HepG2 (cell line): ENCODE data around the gene IPPK. TPM values are rescaled to one million over a fixed set of nuclear protein-coding genes. Genes with fewer than 3 reads are reported as not detected.

Source experiments
- EEA1 ChIP-seq: sonication (generic); formaldehyde crosslinking; IDR thresholded peaks from 2 replicates; pipeline ENCODE4 v1.5.1; 2020; ENCODE audit warnings: mild to moderate bottlenecking, missing genetic modification reagents, borderline replicate concordance
- GABPB1 ChIP-seq: IDR thresholded peaks from 2 replicates; pipeline ENCODE4 v1.6.1; 2016; ENCODE audit warnings: mild to moderate bottlenecking, missing genetic modification reagents, moderate library complexity, missing compliant biosample characterization
- GMEB2 ChIP-seq: IDR thresholded peaks from 2 replicates; pipeline ENCODE4 v1.6.1; 2016; ENCODE audit warnings: missing biosample characterization, missing genetic modification reagents, low read depth
- JUNB ChIP-seq: sonication (generic); formaldehyde crosslinking; IDR thresholded peaks from 2 replicates; pipeline ENCODE4 v1.8.0; 2022; ENCODE audit warnings: missing genetic modification reagents, mild to moderate bottlenecking, borderline replicate concordance
- MIER3 ChIP-seq: IDR thresholded peaks from 2 replicates; pipeline ENCODE4 v1.6.1; 2016; ENCODE audit warnings: missing compliant biosample characterization, borderline replicate concordance
- NPAS2 ChIP-seq: sonication (generic); formaldehyde crosslinking; IDR thresholded peaks from 2 replicates; pipeline ENCODE4 v1.8.0; 2022; ENCODE audit warnings: mild to moderate bottlenecking, missing genetic modification reagents, borderline replicate concordance
- SOX6 ChIP-seq, 2 experiments: fragments of 450-650 bp in 1 of 2; sonication (generic) in 1 of 2; formaldehyde crosslinking in 1 of 2; IDR thresholded peaks; 2 replicates each; pipeline versions ENCODE4 v1.4.0 to v1.6.1; 2017 to 2020; ENCODE audit warnings: antibody characterized with exemption in 1 of 2, mild to moderate bottlenecking in 1 of 2, missing genetic modification reagents in 1 of 2
- SP1 ChIP-seq, 2 experiments: fragments of 450-650 bp in 1 of 2; sonication (generic) in 1 of 2; formaldehyde crosslinking in 1 of 2; IDR thresholded peaks; 2 replicates each; pipeline versions ENCODE4 v1.4.0 to v1.6.1; 2016 to 2020; ENCODE audit warnings: missing genetic modification reagents in 1 of 2
- TERF1 ChIP-seq: sonication (generic); formaldehyde crosslinking; IDR thresholded peaks from 2 replicates; pipeline ENCODE4 v1.8.0; 2022; ENCODE audit warnings: mild to moderate bottlenecking, missing genetic modification reagents, moderate library complexity
- ZBTB37 ChIP-seq: sonication (generic); formaldehyde crosslinking; IDR thresholded peaks from 2 replicates; pipeline ENCODE4 v1.4.0; 2020; ENCODE audit warnings: mild to moderate bottlenecking, missing genetic modification reagents
- ZFP37 ChIP-seq: sonication (generic); formaldehyde crosslinking; IDR thresholded peaks from 2 replicates; pipeline ENCODE4 v1.4.0; 2020; ENCODE audit warnings: missing genetic modification reagents, borderline replicate concordance
- ZFP91 ChIP-seq: sonication (generic); formaldehyde crosslinking; IDR thresholded peaks from 2 replicates; pipeline ENCODE4 v1.9.0; 2022; ENCODE audit warnings: missing genetic modification reagents, mild to moderate bottlenecking, borderline replicate concordance
- ZNF138 ChIP-seq: sonication (generic); formaldehyde crosslinking; IDR thresholded peaks from 2 replicates; pipeline ENCODE4 v1.5.0; 2020; ENCODE audit warnings: mild to moderate bottlenecking, low read depth, missing genetic modification reagents
- ZNF296 ChIP-seq: sonication (generic); formaldehyde crosslinking; conservative IDR thresholded peaks from 2 replicates; pipeline ENCODE4 v1.5.0; 2020; ENCODE audit warnings: mild to moderate bottlenecking, missing genetic modification reagents
- ZNF337 ChIP-seq: sonication (generic); formaldehyde crosslinking; IDR thresholded peaks from 2 replicates; pipeline ENCODE4 v1.5.1; 2020; ENCODE audit warnings: missing genetic modification reagents, low read depth, mild to moderate bottlenecking, borderline replicate concordance
- ZNF431 ChIP-seq: sonication (generic); formaldehyde crosslinking; IDR thresholded peaks from 2 replicates; pipeline ENCODE4 v1.9.0; 2022; ENCODE audit warnings: missing genetic modification reagents, low read depth, mild to moderate bottlenecking, borderline replicate concordance
- ZNF513 ChIP-seq: sonication (generic); formaldehyde crosslinking; conservative IDR thresholded peaks from 2 replicates; pipeline ENCODE4 v1.5.0; 2020; ENCODE audit warnings: missing genetic modification reagents
- ZNF616 ChIP-seq: sonication (generic); formaldehyde crosslinking; IDR thresholded peaks from 2 replicates; pipeline ENCODE4 v1.5.0; 2020; ENCODE audit warnings: low read depth, mild to moderate bottlenecking, missing genetic modification reagents
- ZNF678 ChIP-seq: sonication (generic); formaldehyde crosslinking; IDR thresholded peaks from 2 replicates; pipeline ENCODE4 v1.4.0; 2020; ENCODE audit warnings: mild to moderate bottlenecking, missing genetic modification reagents
- ZSCAN31 ChIP-seq: sonication (generic); formaldehyde crosslinking; IDR thresholded peaks from 2 replicates; pipeline ENCODE4 v1.5.0; 2020; ENCODE audit warnings: low read depth, mild to moderate bottlenecking, missing genetic modification reagents
- polyA plus RNA-seq, 8 experiments: library from polyadenylated mRNA; depleted of rRNA in 3 of 8; stranded (reverse) in 7 of 8; unstranded in 1 of 8; fragments of >200 nt; fragmentation: Illumina TruSeq in 4 of 8; extraction: Trizol in 4 of 8; gene quantifications; 2 replicates each; pipeline versions ENCODE4 v1.2.1 to v1.2.3, GENCODE V29; 2011 to 2016; ENCODE audit warnings: low read depth in 4 of 8, missing spikeins in 1 of 8, mixed read lengths in 1 of 8; ENCODE audit not compliant: insufficient read depth in 1 of 8
- total RNA-seq, 5 experiments: library from RNA; depleted of rRNA; stranded (reverse); fragments of >200 nt; fragmentation: Illumina TruSeq; extraction: Trizol; gene quantifications; 2 replicates each; pipeline ENCODE4 v1.2.3, GENCODE V29; 2016; ENCODE audit warnings: low read depth in 1 of 5

IPPK gene
- total and polyA plus RNA-seq, 2 of the 13 experiments (the other 11 are each of a cell fraction or from before 2014, with no cell fraction given) = 9.9 to 14.1 TPM

GRCh38 chr9:92669890-92670708 lies at the start of gene IPPK (continued):
- TF ChIP-seq ZNF513 (no peak), ZBTB37 (CRISPR knock-in tag) (0 out of 2 replicates have a peak, but pooled peaks have one; percentile 5), ZFP37 (CRISPR knock-in tag) (no peak), JUNB (CRISPR knock-in tag) (no peak), ZNF678 (CRISPR knock-in tag) (no peak), TERF1 (CRISPR knock-in tag) (no peak), ZNF138 (CRISPR knock-in tag) (peak; percentile 64; the same call in 1 of the 2 replicates), GABPB1 (peak; percentile 98), ZNF616 (CRISPR knock-in tag) (no peak), SP1 (IDR thresholded peaks at IDR 0.05) (no peak), SP1 (CRISPR knock-in tag; IDR thresholded peaks at IDR 0.05) (peak; percentile 86), ZNF296 (no peak), ZNF431 (peak; percentile 80; the same call in 1 of the 2 replicates), SOX6 (IDR thresholded peaks at IDR 0.05) (no peak), SOX6 (CRISPR knock-in tag; IDR thresholded peaks at IDR 0.05) (peak; percentile 47), NPAS2 (no peak), ZFP91 (CRISPR knock-in tag) (peak; percentile 91), GMEB2 (CRISPR knock-in tag) (0 out of 2 replicates have a peak, but pooled peaks have one; percentile 35), MIER3 (CRISPR knock-in tag) (peak; percentile 38; the same call in 1 of the 2 replicates), ZNF337 (CRISPR knock-in tag) (no peak), ZSCAN31 (CRISPR knock-in tag) (peak; percentile 68; the same call in 1 of the 2 replicates), EEA1 (no peak)
